ENCODE data around the gene SNX12. TPM values are rescaled to one million over a fixed set of nuclear protein-coding genes. Genes with fewer than 3 reads are reported as not detected.

SNX12 gene
- total and polyA plus RNA-seq, 2 of the 4 experiments (the other 2 are of a cell fraction) = 59.9 to 63.0 TPM

DNA sequence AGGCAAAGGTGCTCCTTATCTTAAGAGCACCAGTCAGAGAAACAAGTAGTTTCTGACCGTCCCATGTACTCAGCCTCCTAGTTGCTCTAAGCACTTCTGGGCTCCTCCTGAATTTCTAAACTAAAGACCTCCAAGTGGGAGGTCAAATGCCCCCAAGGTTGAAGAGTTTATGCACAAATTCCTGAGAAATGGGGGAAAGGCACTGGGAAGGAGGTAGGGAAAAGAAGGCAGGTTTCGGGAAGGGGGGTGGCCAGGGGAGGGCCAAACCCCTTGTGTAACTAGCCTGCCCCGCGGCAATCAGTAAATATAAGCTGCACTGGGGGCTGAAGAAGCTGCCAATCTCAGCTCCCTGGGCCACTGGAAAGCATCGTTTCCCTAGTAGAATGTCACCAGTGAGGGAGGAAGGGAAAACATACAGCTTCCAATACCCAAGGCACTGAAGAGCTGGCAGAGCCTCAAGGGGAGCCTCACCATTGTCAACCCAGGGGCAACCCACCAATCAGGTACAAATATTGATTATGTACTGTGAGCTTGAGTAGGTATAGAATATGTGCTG, 30.9 kb upstream of the SNX12 start:
- Histone ChIP-seq H2AFZ (replicated peaks; ENCODE audit: low read length, poor library complexity) (no peak overlapping the region), H3K14ac (replicated peaks; ENCODE audit: low read depth, low read length) (no peak overlapping the region), H3K23ac (ENCODE audit: low read depth, low read length) (no peak overlapping the region), H3K79me1 (ENCODE audit: low read depth in 1 of 2, low read length in 2 of 2) (no peaks in the 10 kb centered on the region), H3K18ac (ENCODE audit: low read depth, low read length) (no peak overlapping the region), H3K36me3 (ENCODE audit: control insufficient read depth, insufficient read depth, low read length) (no peaks in the 10 kb centered on the region), H3K4me1 (ENCODE audit: control insufficient read depth, insufficient read depth, low read length) (no peaks in the 10 kb centered on the region), H2BK20ac (ENCODE audit: low read depth, low read length) (no peak overlapping the region), H3K27me3 (ENCODE audit: control insufficient read depth, insufficient read depth, low read length) (peaks cover 21% of the 10 kb centered on the region), H3K9me3 (ENCODE audit: control insufficient read depth, insufficient read depth, low read length) (no peaks in the 10 kb centered on the region), H3K56ac (ENCODE audit: extremely low read depth, insufficient read depth, low read length) (no peak overlapping the region), H3K4me2 (ENCODE audit: low read depth, low read length) (no peak overlapping the region), H2BK15ac (ENCODE audit: low read depth, low read length) (no peak overlapping the region), H4K5ac (ENCODE audit: low read depth, low read length) (no peak overlapping the region), H3K4me3 (ENCODE audit: insufficient read depth, low read depth, low read length) (no peak overlapping the region), H2BK120ac (ENCODE audit: low read depth, low read length) (no peak overlapping the region), H2AK9ac (replicated peaks; ENCODE audit: low read depth, low read length, poor library complexity) (no peak overlapping the region), H3K4ac (ENCODE audit: low read depth, low read length) (no peak overlapping the region), H2BK5ac (ENCODE audit: low read depth, low read length, poor library complexity, severe bottlenecking) (no peak overlapping the region), H4K20me1 (ENCODE audit: insufficient read depth, low read length) (no peaks in the 10 kb centered on the region), H4K91ac (ENCODE audit: insufficient read depth, low read depth, low read length) (no peak overlapping the region), H4K8ac (ENCODE audit: low read depth in 2 of 2, low read length in 2 of 2) (no peak overlapping the region), H2AK5ac (ENCODE audit: low read depth, low read length) (no peak overlapping the region), H3K9me1 (ENCODE audit: insufficient read depth, low read length) (no peaks in the 10 kb centered on the region), H3K9ac (ENCODE audit: low read depth, low read length) (no peak overlapping the region), H3K27ac (ENCODE audit: insufficient read depth, low read length) (no peak overlapping the region)
- dilution Hi-C loops (cut with HindIII; ENCODE audit: low sequenced_read_pairs, unreplicated experiment) (no loop called here), in situ Hi-C loops (cut with MboI; ENCODE audit: low sequenced_read_pairs) (no loop called here), intact Hi-C loops (cut with micrococcal nuclease) (no loop called here)
- WGBS, 2 experiments (ENCODE audit: extremely low coverage in 2 of 2, insufficient read length in 1 of 2) = no CpG with 5 or more reads among the region's 5 CpGs
- DNase-seq = no peak
- POLR2A ChIA-PET (ENCODE audit: unreplicated experiment) = no interaction called here
- CTCF ChIA-PET = interaction anchor here (1.0 kb wide), 1 partner anchor 30 kb away, joined by 3 read pairs; no protein-coding TSS in a partner anchor
- no peak for ATAC-seq (ENCODE audit: low read depth)
- BruUV-seq (replicated peaks) = no TSS peak
- no peak for TF ChIP-seq RFX5 (IDR thresholded peaks at IDR 0.05; ENCODE audit: low read depth, low read length)
- TF ChIP-seq NFE2L2 (IDR thresholded peaks at IDR 0.05; ENCODE audit: low read depth, low read length) = no peak
- no peak for TF ChIP-seq SMC3 (IDR thresholded peaks at IDR 0.05; ENCODE audit: low read depth, low read length)
